Measurements from ENCODE around the gene AGBL1.

Gene AGBL1

DNA sequence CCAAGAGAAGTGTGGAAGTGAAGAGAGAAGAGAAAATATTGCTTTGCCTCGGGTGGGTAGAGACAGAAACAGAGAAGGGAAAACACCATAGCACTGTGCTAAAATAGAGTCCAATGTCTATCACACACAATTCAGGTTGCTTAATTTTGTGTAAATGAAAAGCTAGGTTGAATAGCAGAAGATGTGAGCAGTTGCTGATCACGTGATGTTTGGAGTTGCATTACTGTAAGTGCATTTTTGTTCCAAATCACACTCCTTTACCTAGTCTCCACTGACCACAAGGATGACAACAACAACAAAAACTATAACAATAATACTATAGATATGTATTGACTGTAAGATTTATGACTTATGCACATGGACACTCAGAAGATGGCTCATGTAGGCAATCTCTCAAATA lies 683.2 kb downstream of the AGBL1 start:
- DNase-seq (ENCODE audit: low read depth): no peak
- no peak for TF ChIP-seq CTCF (IDR thresholded peaks at IDR 0.05; ENCODE audit: low read depth, low read length, missing control alignments)
- H3K4me3 ChIP-seq (ENCODE audit: low read depth, low read length): no peak overlapping the region

GRCh38 chr15:86764021-86764420 lies 684.4 kb downstream of the AGBL1 start:
- H3K4me3 ChIP-seq (ENCODE audit: low read depth, low read length): no peak overlapping the region
- no peak for TF ChIP-seq CTCF (IDR thresholded peaks at IDR 0.05; ENCODE audit: low read depth, low read length, missing control alignments)
- DNase-seq (ENCODE audit: low read depth): no peak

GRCh38 chr15:86765281-86765680 lies 685.6 kb downstream of the AGBL1 start:
- no peak for TF ChIP-seq CTCF (IDR thresholded peaks at IDR 0.05; ENCODE audit: low read depth, low read length, missing control alignments)
- no peak overlapping the region for H3K4me3 ChIP-seq (ENCODE audit: low read depth, low read length)
- no peak for DNase-seq (ENCODE audit: low read depth)

- TF ChIP-seq CTCF (IDR thresholded peaks at IDR 0.05; ENCODE audit: low read depth, low read length, missing control alignments): no peak
- no peak overlapping the region for H3K4me3 ChIP-seq (ENCODE audit: low read depth, low read length)
- no peak for DNase-seq (ENCODE audit: low read depth)
Observed at GRCh38 chr15:86772369-86773059, 692.8 kb downstream of the AGBL1 start.

DNA sequence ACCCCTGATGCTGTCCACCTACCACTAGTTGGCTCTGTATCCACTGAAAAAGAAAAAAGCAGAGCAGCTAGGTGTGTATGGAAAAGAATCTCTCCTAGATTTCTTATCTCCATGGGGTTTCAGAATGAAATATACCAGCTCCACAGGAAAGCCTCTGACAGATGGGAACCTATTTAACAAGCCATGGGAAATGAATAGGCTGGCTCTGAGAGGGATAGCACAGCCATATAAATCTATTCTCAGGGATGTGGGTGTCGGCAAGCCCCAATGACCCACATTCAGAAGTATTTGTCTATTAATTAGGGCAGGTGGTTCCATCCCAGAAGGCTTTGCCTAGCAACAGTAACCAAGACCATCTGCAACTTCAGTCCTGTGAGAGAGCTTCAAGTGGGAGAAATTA lies 694.1 kb downstream of the AGBL1 start:
- no peak for DNase-seq (ENCODE audit: low read depth)
- no peak for TF ChIP-seq CTCF (IDR thresholded peaks at IDR 0.05; ENCODE audit: low read depth, low read length, missing control alignments)
- no peak overlapping the region for H3K4me3 ChIP-seq (ENCODE audit: low read depth, low read length)

- no peak for DNase-seq (ENCODE audit: low read depth)
- TF ChIP-seq CTCF (IDR thresholded peaks at IDR 0.05; ENCODE audit: low read depth, low read length, missing control alignments): no peak
- H3K4me3 ChIP-seq (ENCODE audit: low read depth, low read length): no peak overlapping the region
Observed at GRCh38 chr15:86776145-86776544, 696.5 kb downstream of the AGBL1 start.

DNA sequence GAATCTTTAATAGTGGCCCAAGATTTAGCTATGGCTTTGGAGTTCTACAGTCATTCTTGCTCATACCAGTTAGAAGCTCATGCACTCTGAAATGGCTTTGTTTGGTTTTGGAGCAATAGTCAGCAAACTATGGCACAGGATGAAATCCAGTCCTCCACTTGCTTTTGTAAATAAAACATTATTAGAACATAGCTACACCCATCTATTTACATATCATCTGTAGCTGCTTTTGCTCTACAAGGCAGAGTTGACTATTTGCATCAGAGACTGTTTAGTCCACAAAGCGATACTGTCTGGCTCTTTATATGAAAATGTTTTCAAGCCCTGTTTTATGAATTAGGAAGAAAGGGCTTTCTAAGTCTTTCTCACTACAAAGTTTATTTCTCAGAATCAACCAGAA lies 716.9 kb downstream of the AGBL1 start:
- no peak for TF ChIP-seq CTCF (IDR thresholded peaks at IDR 0.05; ENCODE audit: low read depth, low read length, missing control alignments)
- DNase-seq (ENCODE audit: low read depth): no peak
- no peak overlapping the region for H3K4me3 ChIP-seq (ENCODE audit: low read depth, low read length)

Measured in GM12864 (cell line).